LNCAP (cell line): ENCODE measurements around the gene IL17RD.

Experiments used
- TF ChIP-seq, protein P1 (sequence below): fragments of 450-650 bp; IDR thresholded peaks from 2 replicates; pipeline ENCODE4 v1.5.1; 2017; ENCODE audit warnings: mild to moderate bottlenecking

Gene IL17RD

DNA sequence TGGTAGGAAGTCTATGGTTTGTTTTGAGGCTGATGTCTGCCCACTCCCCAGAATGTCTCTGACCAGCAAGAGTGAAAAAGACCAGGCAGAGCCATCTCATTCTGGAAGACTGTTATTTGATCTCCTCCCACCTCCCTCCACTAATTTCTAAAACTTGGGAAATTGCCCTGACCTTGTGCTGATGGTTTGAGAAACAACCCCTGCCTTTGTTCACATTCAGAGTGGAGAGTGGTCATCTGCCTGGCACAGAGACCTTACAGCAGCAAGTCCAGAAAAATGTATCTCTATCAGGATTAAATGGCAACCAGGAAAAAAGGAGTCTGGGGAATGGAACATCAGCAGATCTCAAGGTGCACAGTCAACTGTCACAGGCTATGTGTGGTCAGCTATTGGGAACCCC lies 79.0 kb downstream of the IL17RD start:
- TF ChIP-seq, protein P1, sequence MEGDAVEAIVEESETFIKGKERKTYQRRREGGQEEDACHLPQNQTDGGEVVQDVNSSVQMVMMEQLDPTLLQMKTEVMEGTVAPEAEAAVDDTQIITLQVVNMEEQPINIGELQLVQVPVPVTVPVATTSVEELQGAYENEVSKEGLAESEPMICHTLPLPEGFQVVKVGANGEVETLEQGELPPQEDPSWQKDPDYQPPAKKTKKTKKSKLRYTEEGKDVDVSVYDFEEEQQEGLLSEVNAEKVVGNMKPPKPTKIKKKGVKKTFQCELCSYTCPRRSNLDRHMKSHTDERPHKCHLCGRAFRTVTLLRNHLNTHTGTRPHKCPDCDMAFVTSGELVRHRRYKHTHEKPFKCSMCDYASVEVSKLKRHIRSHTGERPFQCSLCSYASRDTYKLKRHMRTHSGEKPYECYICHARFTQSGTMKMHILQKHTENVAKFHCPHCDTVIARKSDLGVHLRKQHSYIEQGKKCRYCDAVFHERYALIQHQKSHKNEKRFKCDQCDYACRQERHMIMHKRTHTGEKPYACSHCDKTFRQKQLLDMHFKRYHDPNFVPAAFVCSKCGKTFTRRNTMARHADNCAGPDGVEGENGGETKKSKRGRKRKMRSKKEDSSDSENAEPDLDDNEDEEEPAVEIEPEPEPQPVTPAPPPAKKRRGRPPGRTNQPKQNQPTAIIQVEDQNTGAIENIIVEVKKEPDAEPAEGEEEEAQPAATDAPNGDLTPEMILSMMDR = no peak

DNA sequence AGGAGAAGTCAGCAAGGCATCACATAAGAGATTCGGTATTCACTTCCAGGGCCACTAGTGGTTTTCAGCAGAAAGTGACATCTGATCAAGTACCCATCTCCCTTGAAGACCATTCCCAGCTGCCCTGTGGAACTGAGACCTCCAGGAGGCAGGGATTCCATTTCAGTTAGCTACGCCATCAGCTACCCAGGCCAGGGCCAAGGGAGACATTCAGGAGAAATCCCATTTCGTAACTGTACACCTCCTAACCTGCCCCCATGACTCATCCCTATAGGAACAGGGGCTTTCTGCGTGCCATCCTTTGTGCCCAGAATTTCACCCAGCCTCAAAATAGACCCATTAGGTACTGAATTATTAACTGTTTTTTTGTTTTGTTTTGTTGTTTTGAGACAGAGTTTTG lies 79.9 kb downstream of the IL17RD start:
- TF ChIP-seq, protein P1 = no peak

DNA sequence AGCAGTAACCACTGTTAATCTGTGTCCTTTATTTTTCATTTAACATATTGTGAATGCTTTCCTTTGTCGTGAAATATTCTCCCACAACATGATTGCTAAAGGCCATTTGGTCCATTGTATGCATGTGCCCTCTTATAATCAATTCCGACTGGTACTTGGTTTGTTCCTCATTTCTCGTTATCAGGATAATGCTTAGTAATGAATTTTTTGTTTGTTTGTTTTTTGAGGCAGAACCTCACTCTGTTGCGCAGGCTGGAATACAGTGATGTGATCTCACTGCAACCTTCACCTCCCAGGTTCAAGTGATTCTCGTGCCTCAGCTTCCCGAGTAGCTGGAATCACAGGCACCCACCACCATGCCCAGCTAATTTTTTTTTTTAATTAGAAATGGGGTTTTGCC lies 82.7 kb downstream of the IL17RD start:
- TF ChIP-seq, protein P1 = no peak

DNA sequence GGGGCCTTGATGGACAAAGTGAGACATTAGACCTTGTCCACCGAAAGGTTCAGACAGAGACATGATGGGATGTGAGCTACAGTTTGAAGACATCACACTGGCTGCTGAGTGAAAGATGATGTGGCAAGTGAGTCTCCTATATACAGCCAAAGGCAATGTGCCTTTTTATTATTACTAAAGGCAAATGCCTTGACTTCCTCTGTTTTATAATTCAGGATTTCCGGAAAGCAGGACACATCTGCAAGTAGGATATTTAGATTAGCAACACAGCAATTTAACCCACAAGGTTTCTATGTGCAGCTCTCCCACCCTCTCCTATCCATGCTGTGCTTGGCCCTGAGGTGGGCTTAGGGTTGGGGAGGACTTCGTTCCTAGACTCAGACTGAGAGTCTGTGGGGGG lies 84.0 kb downstream of the IL17RD start:
- TF ChIP-seq, protein P1 = no peak

DNA sequence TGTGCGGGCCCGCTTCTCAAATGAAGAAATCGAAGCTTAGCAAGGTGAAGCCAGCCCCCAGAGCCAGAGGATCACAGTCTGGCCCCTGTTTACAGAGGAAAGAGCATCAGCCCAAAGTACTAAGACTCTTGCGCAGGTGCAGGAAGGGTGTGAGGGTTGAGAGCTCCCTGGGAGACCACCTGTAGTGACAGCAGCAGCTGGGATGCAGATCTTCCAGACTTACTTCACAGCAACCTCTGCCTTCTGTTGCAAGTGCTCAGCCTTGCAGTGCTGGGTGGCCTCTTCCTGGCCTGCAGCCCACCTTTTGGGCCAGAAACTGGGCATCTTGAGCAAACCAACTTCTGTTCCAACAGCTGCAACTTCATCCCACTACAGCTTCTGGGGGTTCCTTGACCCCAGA lies 85.0 kb downstream of the IL17RD start:
- TF ChIP-seq, protein P1 = no peak

DNA sequence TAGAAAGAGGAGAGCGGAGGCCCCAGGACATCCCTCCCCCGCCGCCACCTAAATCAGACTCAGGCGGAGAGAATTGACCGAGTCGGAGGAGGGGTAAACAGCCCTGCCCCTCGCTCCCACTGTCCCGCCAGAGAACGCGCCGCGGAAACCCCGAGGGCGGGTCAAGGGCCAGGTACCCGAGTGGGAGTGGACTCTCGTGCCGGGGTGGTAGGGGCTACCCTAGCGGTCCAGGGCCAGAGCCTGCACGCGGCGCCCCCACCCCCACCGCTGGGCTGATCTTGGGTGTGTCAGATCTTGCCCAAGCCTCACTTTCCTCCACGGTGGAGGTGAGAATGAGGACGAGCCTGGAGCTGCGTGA lies 85.7 kb downstream of the IL17RD start:
- TF ChIP-seq, protein P1 = no peak

DNA sequence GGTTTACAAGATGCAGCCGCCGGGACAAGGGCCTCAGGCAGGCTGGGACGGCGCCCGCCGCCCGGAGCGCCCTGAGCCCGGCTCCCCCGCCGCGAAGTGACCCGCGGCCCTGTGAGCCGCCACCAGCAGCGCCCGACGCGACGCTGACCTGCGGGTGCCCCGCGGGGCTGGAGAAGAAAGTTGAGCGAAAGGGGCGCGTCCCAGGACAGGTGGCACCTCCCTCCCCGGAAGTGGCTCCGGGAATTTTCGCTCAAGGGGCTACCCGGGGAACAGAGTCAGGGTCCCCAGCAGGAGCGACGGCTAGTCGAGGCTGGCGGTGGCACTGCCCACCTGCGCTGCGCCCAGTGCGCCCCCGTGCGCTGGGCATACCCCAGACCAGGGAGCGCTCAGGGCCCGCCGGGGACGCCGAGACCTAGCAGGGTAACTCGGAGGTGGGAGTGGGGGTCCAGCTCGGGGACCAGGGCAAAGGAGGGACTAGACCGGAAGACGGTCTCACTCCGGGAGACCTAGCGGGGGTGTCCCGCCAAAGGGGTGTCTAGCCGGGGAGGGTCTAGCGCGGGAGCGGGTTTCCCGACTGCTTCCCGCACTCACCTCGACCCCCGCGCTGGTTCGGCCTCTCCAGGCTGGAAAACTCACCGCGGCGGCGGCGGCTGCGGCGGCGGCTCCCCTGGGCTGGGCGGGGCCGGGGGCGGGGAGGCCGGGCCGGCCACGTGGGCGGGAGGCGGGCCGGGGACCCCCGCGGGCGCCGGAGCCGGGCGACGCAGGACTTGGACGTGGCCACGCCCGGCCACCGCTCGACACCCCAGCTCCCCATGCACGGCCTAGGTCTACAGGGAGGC lies 86.3 kb downstream of the IL17RD start:
- TF ChIP-seq, protein P1 = no peak

DNA sequence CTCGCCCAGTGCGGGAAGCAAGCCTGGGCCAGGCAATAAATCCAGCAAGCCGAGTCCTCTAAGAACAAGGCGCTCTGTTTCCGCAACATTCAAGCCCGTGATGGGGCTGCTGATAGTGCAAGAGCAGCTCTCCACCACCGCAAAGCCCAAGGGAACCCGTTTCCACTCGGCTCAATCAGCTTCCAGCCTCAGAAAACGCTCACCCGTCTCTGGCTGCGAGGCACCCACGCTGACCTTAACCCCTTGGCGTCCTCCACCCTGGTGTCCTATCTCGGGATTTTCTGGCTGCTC lies 86.9 kb downstream of the IL17RD start:
- TF ChIP-seq, protein P1 = no peak
